Measurements from ENCODE around the gene PIK3R2. TPM values are rescaled to one million over a fixed set of nuclear protein-coding genes. Genes with fewer than 3 reads are reported as not detected.

The PIK3R2 gene
- total RNA-seq, 1 experiment from 2014 or later, result 33.8 TPM

DNA sequence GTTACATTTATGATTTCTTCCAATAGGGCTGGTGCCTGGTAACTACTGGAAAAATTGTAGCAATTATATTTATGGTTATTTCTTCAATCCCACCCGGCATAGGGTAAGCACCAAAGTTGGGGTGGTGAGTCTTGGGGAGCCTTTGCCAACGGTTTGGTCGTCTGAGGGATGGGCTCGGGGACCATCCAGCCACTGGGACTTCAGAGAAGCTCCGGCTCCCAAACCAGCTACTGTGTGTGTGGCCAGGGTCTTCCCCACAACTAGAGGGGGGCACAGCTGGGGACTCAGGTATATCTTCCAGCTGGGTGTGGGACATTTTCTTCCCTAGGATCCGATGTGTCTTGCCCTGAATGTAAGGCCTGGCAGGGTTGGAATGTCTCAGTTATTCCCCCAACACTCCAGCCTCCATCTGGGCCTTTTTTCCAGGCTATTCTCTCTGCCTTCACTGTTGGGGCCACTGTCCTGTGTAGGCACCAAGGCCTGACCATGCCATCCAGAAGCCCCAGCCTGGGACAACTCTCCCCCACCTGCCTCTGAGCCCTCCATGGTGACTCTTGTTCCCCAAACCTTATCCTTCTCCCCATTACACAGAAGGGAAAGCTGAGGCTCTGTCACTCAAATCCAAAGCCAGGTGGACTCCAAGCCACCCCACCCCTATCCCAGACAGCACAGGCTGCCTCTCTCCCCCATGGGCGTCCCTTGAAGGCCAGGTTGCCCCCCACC is 19.5 kb downstream of the PIK3R2 start:
- no peak for DNase-seq (ENCODE audit: unreplicated experiment)
- TF ChIP-seq, protein P1, sequence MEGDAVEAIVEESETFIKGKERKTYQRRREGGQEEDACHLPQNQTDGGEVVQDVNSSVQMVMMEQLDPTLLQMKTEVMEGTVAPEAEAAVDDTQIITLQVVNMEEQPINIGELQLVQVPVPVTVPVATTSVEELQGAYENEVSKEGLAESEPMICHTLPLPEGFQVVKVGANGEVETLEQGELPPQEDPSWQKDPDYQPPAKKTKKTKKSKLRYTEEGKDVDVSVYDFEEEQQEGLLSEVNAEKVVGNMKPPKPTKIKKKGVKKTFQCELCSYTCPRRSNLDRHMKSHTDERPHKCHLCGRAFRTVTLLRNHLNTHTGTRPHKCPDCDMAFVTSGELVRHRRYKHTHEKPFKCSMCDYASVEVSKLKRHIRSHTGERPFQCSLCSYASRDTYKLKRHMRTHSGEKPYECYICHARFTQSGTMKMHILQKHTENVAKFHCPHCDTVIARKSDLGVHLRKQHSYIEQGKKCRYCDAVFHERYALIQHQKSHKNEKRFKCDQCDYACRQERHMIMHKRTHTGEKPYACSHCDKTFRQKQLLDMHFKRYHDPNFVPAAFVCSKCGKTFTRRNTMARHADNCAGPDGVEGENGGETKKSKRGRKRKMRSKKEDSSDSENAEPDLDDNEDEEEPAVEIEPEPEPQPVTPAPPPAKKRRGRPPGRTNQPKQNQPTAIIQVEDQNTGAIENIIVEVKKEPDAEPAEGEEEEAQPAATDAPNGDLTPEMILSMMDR (IDR thresholded peaks at IDR 0.05; ENCODE audit: unreplicated experiment), result no peak
- POLR2A ChIA-PET, result interaction anchor here (0.5 to 1.6 kb wide), 7 partner anchors 13 to 840 kb away, joined by 3 to 11 read pairs (median 4); partner anchors contain the start of genes MPV17L2 and RAB3A
- Mint-ChIP-seq H3K4me1 (ENCODE audit: insufficient read depth, unreplicated experiment) (peaks cover 5% of the 10 kb centered on the region), H3K36me3 (ENCODE audit: insufficient read depth, unreplicated experiment) (peaks cover 41% of the 10 kb centered on the region), H3K27me3 (ENCODE audit: insufficient read depth, unreplicated experiment) (no peaks in the 10 kb centered on the region), H3K9me3 (ENCODE audit: unreplicated experiment) (no peaks in the 10 kb centered on the region), H3K27ac (ENCODE audit: low read depth, unreplicated experiment) (no peak overlapping the region), H3K4me3 (ENCODE audit: unreplicated experiment) (peak overlapping the region; percentile 80)
- CTCF ChIA-PET, result interaction anchor here (0.6 to 1.8 kb wide), 2 partner anchors 11 to 24 kb away, joined by 3 to 6 read pairs; no protein-coding TSS in a partner anchor
- intact Hi-C loops (cut with micrococcal nuclease), result no loop called here
- BruUV-seq (replicated peaks), result no TSS peak

DNA sequence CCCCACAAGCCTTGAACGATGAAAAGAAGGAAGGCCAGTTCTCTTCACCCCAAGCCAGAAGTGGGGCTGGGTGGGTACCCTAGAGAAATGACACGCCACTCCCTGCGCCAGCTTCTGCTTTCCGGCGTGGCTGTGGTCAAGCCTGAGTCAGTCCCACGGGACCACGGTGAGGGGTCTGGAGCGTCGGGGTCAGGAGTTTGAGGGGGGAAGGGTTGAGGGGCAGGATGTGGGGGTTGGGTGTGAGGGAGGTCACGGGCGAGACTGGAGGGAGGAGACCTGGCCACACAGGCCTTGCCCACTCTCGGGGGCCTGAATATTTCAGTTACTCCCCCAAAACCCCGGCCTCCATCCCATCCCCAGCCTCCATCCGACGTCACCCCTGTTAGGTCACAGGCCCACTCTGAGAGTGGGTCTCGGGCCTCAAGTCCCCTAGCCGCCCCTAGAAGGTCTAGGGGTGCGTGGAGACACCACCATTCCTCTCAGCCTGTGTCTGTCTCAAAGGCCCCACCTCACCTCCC is 20.1 kb downstream of the PIK3R2 start:
- no peaks in the 10 kb centered on the region for H3K9me3 Mint-ChIP-seq (ENCODE audit: unreplicated experiment)
- intact Hi-C loops (cut with micrococcal nuclease), result no loop called here
- DNase-seq (ENCODE audit: unreplicated experiment), result no peak
- TF ChIP-seq, protein P1 (IDR thresholded peaks at IDR 0.05; ENCODE audit: unreplicated experiment), result no peak
- H3K27me3 Mint-ChIP-seq (ENCODE audit: insufficient read depth, unreplicated experiment), result no peaks in the 10 kb centered on the region
- H3K36me3 Mint-ChIP-seq (ENCODE audit: insufficient read depth, unreplicated experiment), result peaks cover 35% of the 10 kb centered on the region
- H3K4me3 Mint-ChIP-seq (ENCODE audit: unreplicated experiment), result peak overlapping the region; percentile 80
- H3K4me1 Mint-ChIP-seq (ENCODE audit: insufficient read depth, unreplicated experiment), result peaks cover 5% of the 10 kb centered on the region
- BruUV-seq (replicated peaks), result no TSS peak
- no peak overlapping the region for H3K27ac Mint-ChIP-seq (ENCODE audit: low read depth, unreplicated experiment)
- ChIA-PET CTCF (interaction anchor here (0.6 to 1.8 kb wide), 2 partner anchors 12 to 25 kb away, joined by 3 to 6 read pairs; no protein-coding TSS in a partner anchor), POLR2A (interaction anchor here (0.7 to 1.6 kb wide), 4 partner anchors 14 to 841 kb away, joined by 3 to 11 read pairs (median 4); partner anchors contain the start of genes MPV17L2 and RAB3A)

DNA sequence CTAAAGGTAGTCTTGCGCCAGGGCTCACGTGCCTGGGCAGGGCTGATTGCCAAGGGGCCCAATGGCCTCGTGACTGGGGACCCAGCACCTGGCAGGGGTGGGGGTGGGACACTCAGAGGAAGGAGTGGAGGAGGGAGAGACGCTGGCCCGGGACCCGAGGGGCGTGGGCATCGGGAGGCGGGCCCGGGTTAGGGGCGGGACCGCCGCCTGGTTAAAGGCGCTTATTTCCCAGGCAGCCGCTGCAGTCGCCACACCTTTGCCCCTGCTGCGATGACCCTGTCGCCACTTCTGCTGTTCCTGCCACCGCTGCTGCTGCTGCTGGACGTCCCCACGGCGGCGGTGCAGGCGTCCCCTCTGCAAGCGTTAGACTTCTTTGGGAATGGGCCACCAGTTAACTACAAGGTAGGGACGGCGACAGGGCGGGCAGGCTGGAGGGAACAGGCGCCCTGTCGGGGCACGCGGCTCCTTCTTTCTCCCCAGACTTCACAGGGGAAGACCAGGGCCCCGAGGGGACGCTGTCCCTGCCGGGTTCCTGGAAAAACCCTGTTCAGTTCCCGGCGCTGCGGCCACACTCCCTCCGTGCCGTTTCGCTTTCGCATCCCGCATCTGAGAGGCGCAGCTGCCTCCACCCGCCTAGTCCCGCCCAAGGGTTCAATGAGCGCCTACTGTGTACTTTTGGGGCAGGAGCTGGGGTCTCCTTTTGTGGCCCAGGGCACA is 20.8 kb downstream of the PIK3R2 start, which contains the start of gene IFI30:
Gene IFI30 (plus strand): TSS at position 242 of the 717 bp plus-strand sequence. CDS start 29 bp downstream, at position 271.
- CTCF ChIA-PET, result interaction anchor here (0.9 to 1.5 kb wide), 6 partner anchors 9 to 237 kb away, joined by 3 to 9 read pairs (median 4); no protein-coding TSS in a partner anchor
- intact Hi-C loops (cut with micrococcal nuclease), result no loop called here
- no peaks in the 10 kb centered on the region for H3K9me3 Mint-ChIP-seq (ENCODE audit: unreplicated experiment)
- TF ChIP-seq, protein P1 (IDR thresholded peaks at IDR 0.05; ENCODE audit: unreplicated experiment), result no peak
- no TSS peak for BruUV-seq (replicated peaks)
- peak; percentile 72 for DNase-seq (ENCODE audit: unreplicated experiment)
- H3K36me3 Mint-ChIP-seq (ENCODE audit: insufficient read depth, unreplicated experiment), result peaks cover 32% of the 10 kb centered on the region
- no peaks in the 10 kb centered on the region for H3K27me3 Mint-ChIP-seq (ENCODE audit: insufficient read depth, unreplicated experiment)
- H3K4me3 Mint-ChIP-seq (ENCODE audit: unreplicated experiment), result peak within 1 kb of the TSS; percentile 80
- peaks cover 5% of the 10 kb centered on the region for H3K4me1 Mint-ChIP-seq (ENCODE audit: insufficient read depth, unreplicated experiment)
- H3K27ac Mint-ChIP-seq (ENCODE audit: low read depth, unreplicated experiment), result no peak within 1 kb of the TSS
- POLR2A ChIA-PET, result interaction anchor here (0.6 to 3.8 kb wide), 9 partner anchors 10 to 707 kb away, joined by 3 to 35 read pairs (median 3); partner anchors contain the start of genes MPV17L2 and RAB3A

Measured in MCF 10A (cell line).